NCI-H748 treated with DMSO at 0.1 percent for 48 hours (cell line): ENCODE data around the gene DIAPH3.

Source experiments
- DNase-seq: peaks from one replicate; lab custom pipeline; 2025; lab: John Stamatoyannopoulos, UW

Gene DIAPH3

DNA sequence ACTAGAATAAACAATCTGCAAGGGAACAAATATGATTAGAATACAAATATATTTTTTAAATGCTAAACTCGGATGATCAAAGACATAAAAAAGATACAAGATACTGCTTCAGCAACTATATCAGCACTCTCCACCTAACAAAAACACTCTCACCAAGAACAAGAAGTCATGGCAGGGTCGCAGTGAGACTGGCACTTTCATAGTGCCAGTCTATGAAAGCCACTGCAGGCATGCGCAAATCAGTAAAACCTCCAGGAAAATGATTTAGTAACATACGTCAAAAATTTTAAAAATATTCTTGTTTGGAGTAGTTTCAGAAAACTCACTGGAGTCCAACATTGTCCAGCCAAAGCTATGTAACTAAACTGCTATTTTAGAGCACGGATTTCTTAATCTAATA is 295.9 kb downstream of the DIAPH3 start:
- no peak for DNase-seq

DNA sequence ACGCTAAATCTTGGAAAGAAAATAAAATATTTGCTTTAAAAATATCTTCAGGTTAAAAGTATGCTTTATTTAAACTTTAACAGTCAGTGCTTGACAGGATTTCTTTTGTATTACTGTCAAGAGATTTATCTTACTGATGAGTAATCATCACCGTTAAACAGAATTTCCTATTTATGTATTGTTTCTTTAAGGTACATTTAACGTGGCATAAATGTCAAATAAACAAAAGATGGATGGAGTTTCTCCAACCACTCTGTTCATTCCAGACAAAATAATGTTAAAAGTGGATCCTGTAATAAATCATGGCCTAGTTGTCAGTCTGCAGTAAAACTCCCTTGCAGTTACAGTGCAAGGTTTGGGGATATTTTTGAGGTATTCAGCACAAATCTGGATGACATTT is 298.3 kb downstream of the DIAPH3 start:
- no peak for DNase-seq

DNA sequence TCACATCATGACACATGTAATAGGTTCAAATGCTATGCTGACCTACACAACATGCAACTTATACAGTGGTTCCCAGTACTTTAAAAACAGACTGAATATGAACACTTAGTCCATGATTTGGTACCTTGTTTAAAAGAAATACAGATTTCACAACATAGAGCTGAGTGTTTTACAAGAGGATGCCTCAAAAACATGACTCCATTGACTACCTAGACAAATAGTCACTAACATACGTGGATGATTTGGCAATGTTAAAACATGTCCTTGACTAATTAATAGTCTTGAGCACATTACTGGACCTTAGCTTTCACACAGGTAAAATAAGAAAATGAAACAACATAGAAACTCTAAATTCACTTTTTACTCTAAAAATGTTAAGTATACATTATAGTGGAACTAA is 300.1 kb downstream of the DIAPH3 start:
- no peak for DNase-seq

DNA sequence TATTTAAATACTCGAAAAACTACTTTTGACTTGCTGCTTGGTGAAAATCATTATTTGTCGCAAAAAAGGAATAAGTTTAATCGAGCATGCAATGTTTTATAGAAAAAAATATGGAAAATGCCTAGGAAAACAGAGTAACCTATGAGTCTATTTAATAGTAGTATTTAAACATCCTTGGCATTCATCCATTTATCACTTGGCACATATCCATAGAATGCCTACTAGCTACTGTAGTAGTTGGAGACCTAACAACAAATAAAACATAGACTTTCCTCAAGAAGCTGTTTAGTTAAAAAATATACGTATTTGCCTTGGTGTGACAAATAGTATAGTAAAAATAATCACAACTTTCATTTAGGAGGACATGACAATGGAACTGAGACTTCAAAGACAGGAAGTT is 302.1 kb downstream of the DIAPH3 start:
- DNase-seq: no peak

DNA sequence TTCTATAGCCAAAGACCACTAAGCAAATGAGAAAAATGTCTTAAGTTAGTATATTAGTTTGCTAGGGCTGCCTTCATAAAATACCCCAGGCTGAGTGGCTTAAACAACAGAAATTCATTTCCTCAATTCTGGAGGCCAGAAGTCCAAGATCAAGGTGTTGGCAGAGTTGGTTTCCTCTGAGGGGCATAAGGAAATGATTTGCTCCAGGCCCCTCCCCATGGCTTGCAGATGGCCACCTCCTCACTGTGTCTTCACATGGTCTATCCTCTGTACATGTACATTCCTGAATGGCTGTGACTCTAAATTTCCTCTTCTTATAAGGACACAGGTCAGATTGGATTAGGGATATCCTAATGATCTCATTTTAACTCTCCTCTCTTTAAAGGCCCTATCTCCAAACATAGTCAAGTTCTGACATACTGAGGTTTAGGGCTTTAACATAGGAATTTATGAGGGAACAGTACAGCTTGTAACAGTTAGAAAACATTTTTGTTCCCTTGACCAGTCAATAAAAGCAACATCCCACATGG is 307.4 kb downstream of the DIAPH3 start:
- DNase-seq: no peak

DNA sequence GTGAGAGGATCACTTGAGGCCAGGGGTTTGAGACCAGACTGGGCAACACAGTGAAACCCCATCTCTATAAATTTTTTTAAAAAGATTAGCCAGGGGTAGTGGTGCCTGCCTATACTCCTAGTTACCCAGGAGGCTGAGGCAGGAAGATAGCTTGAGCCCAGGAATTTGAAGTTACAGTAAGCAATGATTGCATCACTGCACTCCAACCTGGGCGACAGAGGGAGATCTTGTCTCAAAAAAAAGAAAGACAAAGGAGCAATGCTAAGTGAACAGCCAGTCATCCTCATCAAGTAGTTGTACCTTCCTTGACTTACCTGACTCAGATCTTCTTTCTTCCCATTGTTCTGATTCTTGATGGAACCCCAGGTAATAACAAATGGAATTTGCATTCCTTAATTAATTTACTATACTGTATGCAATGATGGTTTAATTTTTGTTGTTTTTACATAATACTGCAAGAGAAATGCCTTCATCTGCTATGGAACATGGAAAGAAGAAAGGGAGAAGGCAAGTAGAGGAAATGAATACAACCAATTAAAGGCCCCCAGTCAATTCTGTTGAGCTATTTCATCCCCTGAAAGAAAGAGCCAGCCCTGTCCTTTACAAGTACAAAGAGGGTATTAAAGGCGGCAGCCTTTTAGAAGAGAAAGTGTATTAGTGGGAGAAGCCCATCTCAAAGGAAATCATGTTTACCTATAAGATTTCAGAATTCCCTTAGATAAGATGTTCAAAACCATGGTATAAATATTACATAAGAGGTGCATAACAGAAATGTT is 316.7 kb downstream of the DIAPH3 start:
- DNase-seq: no peak

DNA sequence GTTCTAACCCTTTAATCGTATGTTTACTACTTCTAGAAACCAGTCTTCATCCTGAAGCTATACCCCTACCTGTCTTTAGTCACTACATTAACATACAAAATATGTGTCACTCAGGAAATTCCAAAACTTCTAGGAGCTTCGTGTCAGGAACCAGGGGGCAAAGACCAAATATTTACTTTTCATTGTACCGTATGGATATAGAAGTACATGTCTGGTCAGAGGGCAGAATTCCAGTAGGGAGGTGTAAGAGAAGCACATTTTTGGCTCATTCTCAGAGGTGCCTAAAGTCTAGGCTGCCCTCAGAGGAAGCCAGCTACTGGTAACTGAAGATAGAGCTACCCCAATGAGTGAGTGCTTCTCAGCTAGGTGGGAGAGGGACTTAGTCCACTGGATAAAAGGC is 320.7 kb downstream of the DIAPH3 start:
- no peak for DNase-seq

DNA sequence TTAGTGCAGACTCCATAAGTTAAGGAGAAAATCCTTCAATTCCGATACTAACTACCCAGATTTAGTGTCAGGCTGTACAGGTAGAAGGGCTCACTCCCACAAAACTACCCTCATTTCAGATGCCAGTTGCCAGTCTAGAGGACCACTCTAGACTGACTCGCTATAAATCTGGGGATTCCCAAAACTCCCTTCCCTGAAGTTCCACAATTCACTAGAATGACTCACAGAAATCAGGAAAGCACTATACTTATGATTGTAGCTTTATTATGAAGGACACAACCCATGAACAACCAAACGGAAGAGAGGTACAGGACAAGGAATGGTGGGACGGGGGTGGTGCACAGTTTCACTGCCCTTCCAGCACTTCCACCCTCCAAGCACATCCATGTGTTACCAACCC is 321.2 kb downstream of the DIAPH3 start:
- DNase-seq: no peak

DNA sequence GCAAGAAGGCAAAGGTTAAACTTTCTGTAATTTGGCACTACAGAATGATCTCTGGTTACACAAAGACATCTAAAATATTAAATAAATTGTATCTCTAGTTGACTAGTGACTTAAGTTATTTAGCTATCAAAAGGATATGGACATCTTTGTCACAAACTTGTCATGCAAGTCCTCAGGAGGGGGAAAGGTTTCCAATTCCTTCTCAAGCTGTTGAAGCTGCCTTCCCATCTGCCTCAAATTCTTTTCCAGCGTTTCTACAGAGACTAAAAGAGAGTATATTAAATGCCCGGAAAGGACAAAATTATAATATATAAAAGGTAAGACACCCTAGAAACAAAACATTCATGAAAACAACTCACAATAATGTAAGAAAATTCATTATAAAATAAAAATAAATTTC is 324.5 kb downstream of the DIAPH3 start:
- no peak for DNase-seq

DNA sequence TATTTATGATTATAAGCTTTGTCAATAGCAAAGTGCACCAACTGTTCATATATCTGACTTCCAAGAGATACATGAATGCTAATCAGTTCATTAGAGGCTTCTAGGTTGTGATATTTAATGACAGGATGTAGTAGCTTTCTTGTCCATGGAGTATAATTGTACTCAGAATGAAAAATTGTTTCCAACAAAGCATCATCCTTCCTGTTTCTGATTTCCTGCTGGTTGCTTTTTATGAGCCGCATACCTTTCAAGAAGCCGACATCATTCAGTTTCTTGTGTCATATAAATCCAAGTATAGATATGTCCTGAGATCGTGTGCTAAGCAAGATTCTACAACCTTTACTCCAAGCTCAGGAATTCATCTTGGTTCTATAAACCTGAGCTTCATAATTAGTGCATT is 326.6 kb downstream of the DIAPH3 start:
- no peak for DNase-seq

DNA sequence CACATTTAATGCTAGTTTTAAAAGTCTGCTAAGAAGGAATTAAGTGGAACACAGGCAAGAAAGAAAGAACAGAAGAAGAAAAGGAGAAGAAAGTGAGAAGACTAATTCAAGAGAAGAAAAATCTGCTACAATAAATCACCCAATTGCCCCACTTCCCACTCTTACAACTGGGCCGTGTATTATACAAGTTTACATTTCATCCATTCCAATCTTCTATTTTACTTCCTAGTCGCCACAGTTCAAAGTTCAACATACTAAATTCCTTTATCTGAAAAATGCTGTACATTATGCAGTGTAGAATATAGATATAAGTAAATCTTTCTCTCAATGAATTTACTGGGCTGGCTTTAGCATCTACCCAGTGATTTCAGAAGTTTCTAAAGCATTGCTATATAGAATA is 328.2 kb downstream of the DIAPH3 start:
- DNase-seq: no peak

DNA sequence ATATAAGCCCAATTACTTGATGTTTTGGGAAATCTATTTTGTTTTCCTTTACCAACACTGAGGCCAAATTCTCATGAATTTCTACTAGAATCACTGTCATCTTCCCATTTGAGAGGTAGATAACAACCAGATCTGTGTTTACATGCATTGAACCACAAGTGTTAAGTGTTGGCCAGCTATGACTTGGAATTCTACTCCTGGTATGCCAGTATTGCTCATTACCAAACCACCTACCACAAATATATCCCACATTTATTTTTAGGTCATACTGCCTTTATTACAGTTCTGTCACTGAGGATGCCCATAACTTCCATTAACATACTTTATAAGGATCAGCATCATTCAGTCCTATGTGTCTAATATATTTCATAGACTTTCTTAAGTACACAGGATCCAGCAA is 328.9 kb downstream of the DIAPH3 start:
- DNase-seq: no peak

DNA sequence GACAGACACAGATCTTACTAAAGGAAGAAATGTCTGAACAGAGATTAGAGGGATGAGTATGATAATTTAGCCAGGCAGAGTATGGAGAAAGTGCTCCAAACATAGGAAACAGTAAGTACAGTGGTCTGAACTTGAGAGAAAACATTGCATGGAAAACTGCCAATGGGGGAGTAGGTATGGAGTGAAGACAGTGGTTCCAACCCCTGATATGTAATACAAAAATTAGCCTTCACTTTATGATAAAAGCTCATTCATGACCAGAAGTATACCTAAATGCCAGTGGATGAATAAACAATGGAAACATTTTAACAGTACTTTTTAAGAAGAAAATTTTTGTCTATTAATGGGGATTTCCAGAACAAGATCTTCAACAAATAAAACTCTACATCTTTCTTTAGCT is 334.0 kb downstream of the DIAPH3 start:
- no peak for DNase-seq

DNA sequence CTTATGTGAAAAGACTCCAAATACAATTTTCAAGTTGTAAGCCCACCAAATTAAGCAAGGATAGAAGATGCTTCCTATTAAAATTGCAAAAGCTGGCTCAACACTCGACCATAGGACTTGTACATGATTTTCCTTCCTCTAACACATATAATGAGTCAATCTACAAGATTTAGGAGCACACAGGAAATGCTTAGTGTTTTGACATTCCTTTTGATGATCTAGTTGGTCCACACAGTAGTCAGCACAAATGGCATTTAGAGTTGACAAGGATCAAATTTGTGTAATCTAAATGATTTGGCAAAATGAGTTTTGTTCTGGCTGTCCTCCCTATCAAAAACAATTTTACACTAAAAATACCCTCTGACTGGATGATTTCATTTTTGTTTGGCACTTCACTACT is 340.2 kb downstream of the DIAPH3 start:
- DNase-seq: no peak

DNA sequence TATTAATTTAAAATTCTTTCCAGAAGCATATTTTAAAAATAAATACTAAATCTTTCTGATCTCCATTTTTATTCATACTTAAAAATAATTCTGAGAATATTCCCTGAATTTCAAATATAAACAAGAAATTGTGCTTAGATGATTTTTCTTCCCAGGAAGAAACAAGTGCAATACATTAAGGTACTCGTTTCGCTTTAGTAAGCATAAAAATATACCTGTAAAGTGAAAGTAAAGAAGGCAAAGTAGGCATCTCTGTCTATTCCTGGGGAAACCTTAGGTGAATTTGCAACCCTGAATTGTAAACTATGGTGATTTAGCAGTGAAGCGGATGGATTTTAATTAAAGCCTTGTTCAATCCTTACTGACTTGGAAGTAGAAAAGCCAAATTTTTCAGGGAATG is 354.2 kb downstream of the DIAPH3 start:
- no peak for DNase-seq

DNA sequence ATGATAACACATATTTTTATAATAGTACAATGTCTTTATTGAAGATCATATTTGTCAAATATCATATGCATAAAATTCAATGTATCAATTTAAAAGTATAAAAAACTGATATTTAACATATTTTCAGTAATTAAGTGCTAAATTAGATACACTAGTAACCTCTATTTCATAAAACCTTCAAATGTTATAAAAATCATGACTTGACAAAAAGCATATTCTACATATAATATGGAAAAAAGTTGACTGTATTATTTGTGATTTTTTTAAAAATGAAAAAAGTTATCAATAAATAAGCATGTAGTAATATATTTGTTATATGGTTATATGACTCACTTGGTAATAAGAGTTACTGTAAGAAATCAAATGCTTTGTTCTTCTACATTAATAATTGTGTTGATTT is 356.9 kb downstream of the DIAPH3 start:
- DNase-seq: no peak

DNA sequence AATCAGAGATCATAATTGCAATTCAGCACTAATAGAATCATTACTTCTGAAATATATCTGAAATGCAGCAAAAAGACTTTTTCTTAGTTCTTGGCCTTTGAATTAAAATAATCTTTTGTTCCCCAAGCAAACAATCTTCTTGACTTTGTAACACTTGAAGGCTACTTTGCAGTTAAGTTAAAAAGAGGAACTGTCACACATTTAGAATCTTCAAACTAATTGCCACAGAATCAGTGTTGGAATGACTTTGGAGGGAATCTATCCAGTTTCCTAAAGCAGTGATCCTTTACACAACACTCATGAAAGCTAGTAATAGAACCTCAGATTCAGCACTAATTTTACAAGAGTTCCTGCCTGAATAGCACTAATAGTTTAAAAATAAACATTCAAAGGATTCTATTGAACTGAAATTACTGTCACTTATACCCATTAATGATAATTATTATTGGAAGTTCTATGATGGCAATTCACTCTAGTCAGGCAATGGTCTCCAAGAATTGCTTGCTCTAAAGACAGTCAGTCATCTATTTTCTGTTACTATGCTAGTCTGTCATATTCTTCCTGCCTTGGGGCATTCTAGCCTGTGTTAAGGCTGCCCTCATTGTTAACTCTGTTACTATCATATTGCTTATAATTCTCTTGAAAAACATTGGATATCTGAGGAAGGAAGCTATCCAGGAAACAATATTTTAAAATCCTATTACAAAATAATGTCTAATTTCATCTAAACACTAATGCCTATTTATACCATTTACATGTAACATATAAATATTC is 362.4 kb downstream of the DIAPH3 start:
- DNase-seq: no peak

DNA sequence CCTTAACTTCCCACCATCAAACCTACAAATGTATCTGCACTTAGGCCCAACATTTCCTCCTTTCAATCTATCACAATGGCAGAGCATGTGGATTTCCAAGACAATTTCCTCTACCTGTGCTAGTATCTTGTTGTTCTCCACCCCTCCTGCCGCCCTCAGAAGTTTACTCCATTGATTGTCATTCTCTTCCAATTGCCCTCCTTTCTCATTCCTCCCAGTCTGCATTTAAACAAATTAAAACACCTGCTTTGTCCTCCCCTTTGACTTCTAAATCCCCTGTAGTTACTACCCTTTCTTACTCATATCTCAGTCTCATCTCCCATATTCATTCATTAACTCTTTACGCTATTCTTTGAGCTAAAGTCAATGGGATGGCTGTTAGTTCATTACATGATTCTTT is 370.6 kb downstream of the DIAPH3 start:
- DNase-seq: no peak

DNA sequence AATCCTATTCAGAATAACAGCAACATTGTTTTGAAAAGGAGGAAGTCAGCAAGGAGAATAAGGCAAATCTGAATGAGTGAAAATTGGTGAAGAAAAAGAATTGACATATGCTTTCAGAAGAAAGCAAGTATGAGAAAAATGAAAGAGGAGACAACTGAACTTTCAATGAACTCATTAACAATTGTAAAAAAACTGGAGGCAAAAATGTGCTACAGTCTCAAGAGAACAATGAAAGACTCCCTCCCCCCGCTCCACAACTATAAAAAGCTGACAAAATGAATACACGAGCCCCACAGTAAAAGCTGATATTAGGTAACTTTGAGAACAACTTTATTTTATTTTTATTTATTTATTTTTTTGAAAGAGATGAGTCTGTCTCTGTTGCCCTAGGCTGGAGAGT is 373.1 kb downstream of the DIAPH3 start:
- no peak for DNase-seq

DNA sequence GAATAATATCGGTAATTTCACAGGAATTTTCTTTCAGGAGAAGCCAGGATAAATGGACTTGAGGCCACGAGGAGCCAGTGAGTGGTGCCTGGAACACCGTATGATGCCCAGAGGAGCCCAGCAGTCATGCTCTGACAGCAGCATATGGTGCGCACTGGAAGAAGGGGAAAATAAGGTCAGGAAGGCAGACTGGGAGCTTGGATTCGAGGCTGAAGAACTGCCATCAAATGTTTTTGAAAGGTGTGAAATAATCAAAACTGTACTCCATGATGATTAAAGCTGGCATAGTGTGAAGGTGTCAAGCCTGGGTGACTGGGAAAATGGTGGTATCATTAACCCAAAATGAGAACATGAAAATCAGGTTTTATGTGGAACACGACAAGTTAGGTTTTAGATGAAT is 374.2 kb downstream of the DIAPH3 start:
- DNase-seq: no peak

DNA sequence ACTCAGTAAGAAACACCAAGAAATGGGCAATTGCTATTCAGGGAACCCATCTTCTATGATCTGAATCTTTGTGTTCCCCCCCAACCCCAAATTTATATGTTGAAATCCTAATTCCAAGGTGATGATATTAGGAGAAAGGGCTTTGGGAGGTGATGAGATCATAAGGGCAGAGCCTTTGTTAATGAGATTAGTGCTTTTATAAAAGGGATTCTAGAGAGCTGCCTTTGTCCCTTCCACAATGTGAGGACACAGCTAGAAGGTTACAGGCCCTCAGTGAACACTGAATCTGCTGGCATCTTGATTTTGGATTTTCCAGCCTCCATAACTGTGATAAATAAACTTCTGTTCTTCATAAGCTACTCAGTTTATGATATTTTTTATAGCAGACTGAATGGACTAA is 376.0 kb downstream of the DIAPH3 start:
- no peak for DNase-seq

DNA sequence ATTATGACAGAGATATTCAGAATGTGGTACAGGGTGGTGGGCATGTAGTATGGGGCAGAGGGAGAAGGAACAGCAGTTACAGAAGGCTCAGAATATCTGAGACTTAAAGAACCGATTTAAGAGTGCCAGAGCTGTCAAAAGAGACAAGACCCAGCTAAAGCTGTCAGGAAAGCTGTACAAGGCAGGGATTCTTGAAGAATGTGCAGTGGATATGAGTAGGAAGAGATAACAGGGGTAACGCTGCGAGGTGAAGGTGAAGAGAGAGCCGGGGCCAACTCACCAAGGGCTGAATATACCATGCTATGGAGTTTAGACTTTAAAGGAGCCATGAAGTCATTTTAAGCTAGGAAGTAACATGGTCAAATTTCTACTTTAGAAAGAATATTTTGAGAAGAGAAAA is 381.0 kb downstream of the DIAPH3 start:
- no peak for DNase-seq

DNA sequence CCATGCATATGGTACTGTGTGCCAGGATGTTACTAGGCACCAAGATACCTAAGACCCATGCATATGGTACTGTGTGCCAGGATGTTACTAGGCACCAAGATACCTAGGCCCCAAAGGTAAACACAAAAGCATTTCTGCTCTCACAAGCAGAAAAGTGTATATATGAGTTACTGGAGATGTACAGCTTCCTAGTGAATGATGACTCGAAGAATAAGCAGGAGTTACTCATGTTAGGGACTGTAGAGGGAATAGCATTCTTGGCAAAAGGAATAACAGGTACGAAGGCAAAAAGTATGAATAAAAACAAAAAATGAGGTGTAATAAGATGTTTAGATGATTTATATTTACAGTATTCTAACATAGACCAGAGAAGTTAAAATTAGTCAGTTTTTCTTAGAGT is 383.7 kb downstream of the DIAPH3 start:
- DNase-seq: no peak
